NCI-H128 (cell line): ENCODE measurements around the gene PTK7.

Source experiments
- DNase-seq: peaks from one replicate; lab custom pipeline; 2025; ENCODE audit not compliant: unreplicated experiment; lab: John Stamatoyannopoulos, UW

The PTK7 gene

DNA sequence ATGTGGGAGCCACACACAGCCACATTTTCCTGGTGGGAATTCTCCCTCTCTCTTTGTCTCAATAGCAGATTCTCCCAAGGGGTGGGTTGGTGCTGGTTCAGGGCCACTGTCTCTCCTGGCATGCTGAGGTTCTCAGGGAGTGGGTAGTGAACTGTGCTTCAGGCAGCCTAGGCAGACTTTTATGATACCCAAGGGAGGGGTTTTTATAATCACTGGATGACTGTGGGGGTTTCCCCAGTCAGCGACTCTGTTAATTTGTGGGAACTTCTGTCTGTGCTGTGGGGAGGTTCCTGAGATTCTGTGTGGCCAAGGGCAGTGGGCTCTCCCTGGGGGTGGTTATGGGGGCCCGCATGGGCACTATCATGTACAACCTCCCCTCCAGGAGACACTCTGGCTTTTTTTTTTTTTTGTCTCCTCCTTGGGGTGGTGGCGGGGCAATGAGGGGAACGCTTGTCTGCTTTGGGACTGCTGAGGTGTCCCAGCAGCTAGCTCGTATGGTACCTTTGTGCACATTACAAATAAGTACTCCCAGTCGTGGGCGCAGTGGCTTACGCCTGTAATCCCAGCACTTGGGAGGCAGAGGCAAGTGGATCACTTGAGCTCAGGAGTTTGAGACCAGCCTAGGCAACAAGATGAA lies 10.0 kb downstream of the PTK7 start:
- no peak for DNase-seq

DNA sequence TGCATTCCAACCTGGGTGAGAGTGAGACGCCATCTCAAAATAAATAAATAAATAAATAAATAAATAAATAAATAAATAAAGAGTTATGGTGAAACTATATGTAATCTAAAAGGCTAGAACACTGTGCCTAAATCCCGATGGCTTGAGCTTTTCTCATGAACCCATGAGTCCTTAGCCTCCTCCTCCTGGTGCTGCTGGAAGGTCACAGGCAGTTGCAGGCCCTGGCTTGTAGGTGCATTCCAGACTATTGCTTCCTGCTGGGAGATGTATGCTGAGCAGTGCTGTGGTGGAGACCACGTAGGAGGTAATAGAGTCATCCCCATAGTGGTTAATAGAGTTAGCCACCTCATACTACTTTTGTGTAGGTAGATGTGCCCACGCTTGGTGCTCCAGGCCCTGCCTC lies 12.5 kb downstream of the PTK7 start:
- DNase-seq = no peak

DNA sequence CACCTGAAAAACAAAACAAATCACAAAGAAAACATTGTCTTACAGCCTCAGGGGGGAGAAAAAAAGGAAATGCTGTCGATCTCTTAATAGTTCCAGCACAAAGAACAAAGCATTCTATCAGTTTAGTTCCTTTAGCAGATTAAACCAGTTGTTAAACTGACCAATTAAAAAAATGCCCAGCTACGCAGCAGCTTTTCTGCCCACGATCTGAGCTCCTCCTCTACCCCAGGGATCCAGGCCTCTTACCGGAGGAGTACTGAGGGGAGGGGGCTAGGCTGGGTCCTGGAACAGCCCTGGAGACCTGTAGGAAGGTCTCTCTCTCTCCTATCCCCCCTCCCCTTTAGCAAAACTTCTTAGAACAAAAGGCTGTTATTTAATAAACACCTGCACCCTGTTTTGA lies 13.4 kb downstream of the PTK7 start:
- no peak for DNase-seq

DNA sequence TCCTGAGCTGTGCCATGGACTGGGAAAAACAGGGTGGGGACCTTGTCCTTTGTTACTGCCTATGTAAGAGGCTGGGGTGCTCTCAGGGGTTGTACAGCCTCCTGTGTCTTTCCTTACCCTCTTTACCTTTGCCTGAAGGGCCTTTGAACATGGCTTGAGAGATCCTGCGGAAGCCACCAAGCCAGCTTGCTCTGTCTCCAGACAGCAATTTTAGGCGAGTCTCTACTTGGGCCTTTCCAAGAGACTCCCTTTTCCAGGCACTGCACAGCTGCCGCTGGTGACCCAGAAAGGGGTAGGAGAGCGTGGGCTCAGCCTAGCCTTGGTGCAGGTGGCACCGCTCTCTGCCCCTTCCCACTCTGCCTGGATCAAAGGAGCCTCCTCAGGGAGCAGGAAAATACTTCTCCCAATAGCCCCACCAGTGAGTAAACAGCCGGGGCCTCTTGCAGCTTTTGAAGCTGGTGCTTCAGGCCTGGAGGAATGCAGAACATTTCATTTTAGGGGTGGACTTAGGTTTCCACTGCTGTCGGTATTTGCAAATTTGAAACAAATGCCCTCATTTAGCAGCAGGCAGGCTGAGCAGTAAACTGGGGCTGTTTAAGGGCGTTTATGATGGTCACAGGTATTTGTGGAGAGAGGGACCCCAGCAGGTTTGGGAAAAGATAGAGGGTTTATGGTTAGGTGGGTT lies 13.9 kb downstream of the PTK7 start:
- no peak for DNase-seq

DNA sequence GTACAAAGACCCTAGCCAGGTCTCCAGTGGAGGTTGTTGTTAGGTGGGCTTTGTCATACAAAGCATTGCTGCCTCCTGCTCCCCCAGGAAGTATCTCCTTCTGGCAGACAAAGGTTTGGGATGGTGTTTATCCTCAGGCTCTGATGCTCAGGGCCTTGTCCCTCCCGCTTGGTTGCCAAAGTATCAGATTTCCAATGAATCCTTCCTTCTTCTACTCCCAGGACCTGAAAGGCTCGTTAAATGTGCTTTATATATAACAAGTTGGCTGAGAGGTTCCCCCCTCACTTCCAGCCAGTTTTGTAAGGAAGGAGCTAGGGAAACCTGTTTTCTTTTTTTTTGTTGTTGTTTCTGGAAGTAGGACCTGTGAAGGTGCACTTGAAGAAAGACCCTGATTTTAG lies 14.4 kb downstream of the PTK7 start:
- DNase-seq = peak; percentile 7

DNA sequence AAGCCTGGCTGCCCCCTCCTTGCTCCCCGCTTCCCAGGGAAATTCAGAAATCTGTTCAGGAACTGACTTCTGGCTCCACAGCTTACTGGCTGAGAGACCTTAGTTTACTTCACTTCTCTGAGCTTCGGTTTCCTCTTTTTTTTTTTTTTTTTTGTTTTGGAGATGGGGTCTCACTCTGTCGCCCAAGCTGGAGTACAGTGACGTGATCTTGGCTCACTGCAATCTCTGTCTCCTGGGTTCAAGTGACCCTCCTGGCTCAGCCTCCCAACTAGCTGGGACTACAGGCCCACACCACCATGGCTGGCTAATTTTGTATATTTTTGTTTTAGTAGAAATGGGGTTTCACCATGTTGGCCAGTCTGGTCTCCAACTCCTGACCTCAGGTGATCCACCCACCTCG lies 14.9 kb downstream of the PTK7 start:
- DNase-seq = no peak

DNA sequence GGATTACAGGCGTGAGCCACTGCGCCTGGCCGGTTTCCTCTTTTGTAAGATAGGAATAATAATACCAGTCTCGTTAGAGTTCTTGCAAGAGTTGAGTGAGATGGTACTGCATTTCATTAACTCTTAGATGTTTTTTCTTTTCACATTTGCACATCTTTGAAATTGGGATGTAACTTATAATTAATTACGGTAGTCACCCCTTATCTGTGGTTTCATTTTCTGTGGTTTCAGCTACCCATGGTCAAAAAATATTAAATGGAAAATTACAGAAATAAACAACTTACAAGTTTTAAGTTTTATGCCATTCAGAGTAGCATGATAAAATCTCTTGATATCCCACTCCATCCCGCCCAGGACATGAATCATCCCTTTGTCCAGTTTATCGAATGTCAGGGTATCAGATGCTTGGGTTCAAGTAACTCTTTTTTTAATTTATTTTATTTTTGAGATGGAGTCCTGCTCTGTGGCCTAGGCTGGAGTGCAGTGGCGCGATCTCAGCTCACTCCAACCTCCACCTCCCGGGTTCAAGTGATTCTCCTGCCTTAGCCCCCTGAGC lies 15.4 kb downstream of the PTK7 start:
- no peak for DNase-seq

DNA sequence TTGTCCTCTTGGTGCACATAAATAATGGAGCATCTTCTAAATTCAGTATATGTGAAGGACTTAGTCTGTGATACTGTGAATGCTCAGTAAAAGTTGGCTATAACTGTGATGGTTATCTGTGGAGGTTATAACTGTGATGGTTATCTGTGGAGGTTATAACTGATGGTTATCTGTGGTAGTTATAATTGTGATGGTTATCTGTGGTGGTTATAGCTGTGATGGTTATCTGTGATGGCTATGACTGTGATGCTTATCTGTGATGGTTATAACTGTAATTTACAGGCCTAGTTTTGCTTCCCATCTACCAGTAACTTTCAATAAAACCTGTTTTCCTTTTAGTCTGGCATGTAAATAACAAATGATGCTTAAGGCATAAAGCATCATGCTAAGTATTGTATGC lies 16.5 kb downstream of the PTK7 start:
- no peak for DNase-seq

DNA sequence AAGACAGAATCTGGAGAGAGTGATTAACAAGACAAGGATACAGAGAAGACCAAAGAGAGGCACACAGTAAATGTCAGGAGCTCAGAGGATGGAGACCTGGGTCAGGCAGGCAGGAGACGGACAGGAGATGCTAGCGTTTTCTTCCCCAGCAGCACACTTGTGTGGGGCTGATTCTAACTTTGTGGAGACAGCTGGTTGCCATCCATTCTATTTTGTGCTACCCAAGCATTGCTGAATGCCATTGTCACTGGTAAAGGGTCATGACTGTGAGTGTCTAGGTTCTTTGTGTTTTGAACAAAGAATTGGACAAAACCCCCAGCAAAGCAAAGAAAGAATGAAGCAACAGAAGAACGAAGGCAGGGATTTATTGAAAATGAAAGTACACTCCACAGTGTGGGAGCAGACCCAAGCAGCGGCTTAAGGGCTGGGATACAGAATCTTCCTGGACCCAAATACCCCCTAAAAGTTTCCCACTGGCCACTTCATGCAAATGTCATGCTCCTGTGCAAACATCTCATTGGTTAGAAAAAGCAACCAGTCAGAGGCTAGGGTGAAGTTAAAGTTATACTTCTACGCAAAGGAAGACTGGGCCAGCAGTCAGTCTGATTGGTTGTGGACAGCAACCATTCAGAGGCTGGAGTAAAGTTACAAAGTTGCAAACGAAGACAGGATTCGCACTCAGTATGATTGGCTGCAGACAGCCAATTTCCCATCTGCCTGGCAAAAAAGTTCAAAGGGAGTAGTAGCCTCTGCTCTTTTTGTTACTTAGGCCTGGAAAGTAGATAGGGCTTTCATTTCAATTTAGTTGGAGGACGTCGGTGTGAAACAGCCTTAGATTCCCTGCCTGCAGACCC lies 17.5 kb downstream of the PTK7 start:
- no peak for DNase-seq

DNA sequence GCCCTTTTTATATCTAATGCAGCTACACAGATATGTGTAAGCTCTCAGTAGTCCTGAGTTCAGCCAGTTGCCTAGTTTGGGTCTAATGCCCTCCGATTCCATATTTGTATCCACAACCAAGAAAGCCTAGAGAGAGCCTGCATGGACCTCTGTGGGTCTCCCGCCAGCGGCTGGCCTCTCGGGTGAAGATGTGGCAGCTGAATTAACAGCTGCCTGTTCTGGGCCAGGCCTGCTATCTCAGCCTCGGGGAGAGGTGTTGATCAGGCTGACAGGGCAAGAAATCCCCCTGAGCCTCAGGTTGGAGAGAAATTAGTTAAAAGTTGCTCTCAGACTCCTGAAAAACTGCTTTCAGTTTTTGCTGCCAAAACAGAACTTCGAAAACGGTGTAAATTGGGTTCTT lies 19.8 kb downstream of the PTK7 start:
- no peak for DNase-seq

DNA sequence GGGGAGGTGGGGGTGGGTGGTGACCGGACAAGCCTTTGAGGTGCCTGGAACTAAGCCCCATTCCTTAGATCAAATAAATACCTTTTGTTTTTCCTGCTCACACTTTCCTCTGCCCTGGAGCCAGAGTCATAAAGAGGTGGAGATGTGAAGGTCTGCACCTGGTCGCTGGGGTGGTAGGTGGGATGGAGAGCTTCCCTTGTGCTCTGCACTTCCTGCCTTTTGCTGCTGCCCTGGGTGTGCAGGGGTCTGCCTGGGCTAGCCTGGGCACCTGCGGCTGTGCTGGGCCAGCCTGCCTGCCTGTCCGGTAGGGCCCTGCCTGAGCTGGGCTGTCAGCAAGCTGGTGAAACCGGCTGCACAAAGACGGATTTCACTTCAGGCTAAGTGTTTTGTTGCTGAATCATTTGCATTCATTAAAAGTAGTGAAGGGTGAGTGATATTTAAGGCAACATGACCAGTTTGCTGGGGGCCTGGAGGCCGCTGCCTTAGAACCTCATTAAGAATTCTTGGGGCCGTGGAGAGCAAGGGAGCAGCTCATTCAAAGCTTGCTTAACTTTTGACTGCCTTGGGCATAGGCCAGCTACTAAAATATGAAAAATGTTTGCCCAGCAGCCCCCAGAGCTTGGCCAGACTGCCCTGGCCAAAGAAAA lies 20.5 kb downstream of the PTK7 start:
- no peak for DNase-seq

DNA sequence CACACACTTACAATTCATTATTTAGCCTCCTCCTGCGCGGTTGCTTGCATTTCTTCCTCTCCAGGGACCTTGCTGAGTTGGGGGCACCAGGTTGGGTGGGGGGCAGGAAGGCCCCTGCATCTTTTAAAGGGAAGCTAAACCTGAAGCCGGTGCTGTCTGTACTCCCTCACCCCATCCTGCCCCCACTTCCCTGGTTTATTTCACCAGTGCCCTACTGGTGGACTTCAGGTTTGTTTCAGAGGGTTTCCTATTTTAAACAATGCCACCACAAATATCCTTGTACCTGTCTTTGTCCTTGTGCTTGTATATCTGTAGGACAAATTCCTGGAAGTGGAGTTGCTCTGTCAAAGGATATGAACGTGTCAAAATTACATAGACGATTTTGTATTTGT lies 21.0 kb downstream of the PTK7 start:
- DNase-seq = no peak

DNA sequence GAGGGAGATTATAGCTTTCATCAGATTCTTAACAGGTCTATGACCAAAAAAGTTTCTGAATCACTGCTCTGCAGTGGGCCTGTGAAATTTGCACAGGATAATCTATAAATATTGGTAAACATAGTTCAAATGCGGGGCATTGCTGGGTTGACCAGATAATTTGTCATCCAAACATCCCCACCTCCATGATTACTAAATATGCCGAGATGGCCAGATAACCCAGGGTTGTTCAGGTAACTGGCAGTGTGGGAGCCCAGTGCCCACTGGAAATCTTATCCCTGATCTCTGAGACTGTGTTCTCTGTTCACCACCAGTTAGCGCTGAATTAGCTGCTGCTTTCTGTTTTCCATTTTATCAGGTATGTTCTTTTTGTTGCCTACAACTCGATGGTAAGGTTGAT lies 21.4 kb downstream of the PTK7 start:
- DNase-seq = no peak

DNA sequence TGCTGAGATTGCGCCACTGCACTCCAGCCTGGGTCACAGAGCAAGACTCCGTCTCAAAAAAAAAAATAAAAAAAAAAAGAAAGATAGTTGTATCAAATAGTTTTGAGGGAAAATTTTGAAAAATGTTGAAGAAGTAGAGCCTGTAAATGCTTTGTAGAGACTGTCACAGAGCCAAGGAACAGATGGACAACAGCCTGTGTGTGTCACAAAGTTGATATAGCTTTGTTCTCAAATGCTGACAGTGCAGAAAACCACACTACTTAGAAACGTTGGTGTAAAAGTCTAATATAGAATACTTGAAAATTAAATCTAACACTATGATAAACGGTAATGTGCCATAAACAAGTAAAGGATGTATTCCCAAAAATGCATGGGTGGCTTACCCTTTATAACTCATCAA lies 25.4 kb downstream of the PTK7 start:
- no peak for DNase-seq

DNA sequence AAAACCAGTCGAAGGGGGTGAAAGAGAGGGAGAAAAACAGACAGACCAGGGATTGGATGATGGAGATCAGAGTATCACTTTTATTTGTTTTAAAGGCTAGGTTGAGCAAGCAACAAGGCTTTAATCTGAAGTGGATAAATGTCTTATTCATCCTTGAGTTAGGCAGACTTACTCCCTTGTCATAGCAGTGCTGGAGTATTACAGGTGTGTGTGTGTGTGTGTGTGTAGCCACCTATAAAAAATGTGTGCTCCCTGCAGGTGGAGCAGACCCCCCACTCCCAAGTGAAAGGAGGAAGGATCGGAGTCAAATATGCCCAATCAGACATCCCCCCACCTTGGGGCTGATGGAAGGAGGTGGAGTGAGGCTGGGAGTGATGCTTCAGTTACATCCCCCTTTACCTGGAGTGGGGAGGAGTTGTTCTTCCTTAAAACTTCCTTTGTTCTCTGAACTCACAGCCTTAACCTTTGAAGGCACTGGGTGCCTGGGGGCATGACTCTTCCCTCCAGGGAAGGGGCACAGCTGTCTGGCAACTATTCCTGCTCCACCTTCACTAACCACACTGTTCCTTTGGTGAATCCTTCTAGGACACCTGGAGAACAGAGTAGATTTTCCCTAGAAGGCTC lies 27.3 kb downstream of the PTK7 start:
- DNase-seq = no peak

DNA sequence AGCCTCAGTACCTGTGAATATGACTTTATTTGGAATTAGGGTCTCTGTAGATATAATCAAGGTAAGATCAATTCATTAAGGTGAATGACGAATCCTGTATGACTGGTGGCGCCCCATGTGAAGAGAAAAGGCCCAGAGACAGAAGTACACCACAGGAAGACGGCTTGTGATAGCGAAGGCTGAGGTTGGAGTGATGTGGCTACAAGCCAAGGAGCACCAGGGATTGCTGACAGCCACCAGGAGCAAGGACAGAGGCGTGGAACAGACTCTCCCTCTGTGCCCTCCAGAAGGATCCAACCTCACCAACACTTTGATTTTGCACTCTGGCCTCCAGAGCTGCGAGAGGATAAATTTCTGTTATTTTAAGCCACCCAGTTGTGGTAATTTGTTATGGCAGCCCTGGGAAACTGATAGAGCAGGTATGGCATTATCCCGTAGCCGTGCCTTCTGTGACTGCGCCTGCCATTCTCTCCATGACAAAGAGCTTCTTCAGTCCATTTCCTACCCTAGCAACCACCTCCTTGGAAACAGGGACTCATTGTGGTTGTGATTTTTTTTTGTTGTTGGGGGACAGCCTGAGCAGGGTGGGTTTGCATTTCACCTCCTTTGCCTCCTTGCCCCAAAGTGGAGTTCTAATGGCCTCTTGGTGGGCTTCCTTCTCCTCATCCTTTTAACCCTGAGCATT lies 29.6 kb downstream of the PTK7 start:
- no peak for DNase-seq

DNA sequence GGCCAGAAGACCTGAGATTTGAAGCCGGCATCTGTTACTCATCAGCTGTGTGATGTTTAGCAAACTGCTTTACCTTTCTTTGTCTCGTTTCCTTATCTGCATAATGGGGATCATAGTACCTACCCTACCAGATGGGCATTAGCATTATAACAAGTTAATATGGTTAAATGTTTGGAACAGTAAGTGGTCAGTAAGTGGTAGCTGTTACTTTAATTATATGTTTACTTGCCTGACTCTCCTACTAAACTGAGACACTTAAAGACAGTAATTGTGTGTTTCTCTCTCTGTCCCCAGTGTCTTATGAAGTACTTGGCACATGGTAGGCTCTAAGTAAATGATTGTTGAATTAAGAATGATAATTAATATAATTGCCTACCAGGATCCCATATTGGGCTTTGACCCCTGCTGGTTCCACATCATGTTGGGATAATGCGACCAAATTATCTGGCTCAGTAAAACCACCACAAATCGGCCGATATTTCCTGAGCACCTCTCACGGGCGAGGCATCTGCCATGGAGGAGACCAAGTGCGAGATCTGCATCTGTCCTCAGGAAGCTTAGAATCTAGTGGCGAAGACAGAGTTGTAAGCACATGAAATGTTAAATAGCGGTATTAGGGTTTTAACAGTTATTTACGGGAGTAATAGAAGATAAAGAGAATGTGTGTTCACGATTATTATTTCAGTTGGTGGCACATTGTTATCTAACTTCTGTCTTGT lies 31.4 kb downstream of the PTK7 start:
- DNase-seq = no peak

DNA sequence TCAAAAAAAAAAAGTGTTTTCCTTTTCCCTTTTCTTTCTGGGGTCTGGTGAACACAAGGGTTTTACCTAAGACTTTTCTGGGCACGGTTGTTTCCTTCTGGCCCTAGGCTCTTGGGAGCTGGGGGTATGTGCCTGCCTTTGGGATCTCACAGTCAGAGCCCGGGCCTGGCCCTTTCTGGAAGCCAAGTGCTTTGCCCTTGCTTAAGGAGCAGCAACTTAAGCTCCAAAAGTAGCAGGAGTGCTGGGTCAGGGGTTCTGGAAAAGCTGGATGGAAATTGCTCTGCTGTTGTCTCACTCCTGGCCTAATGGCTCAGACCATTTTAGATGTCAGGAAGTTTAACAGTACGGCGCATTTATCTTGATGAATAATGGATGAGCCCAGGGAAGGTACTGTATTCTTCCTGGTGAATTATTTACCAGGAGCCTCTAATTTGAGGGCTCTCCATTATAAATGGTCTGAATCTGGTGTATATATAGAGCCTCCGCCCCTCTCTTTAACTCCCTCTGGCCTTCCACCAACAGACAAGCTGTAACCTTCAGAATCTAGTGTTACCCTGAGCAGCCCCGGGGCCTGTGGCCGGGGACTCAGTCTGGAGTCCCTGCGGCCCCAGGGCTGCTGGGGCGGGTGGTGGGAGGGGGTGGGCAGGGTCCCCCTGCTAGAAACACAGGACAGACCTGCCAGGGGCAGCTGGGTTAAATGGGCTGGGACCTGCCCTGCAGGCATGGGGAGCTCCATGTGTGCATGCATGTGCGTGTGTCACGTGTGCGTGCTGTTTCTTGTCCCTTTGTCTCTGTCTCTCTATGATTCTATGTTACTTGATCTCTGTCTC lies 37.5 kb downstream of the PTK7 start:
- no peak for DNase-seq

DNA sequence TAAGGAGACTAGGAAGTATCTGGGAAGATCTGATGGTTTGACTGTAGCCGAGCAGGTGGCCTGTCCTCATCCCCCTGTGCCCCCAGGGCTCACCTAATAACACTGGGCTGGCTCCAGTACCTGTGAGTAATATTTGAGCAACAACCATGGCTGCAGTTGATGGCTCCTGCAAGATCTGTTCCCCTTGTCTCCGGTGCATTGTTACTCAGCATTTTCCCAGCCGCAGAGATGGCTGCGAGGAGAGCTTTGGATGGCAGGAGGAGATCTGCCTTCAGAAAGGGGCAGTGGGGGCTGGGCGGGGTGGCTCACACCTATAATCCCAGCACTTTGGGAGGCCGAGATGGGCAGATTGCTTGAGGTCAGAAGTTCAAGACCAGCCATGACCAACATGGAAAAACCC lies 39.3 kb downstream of the PTK7 start:
- no peak for DNase-seq
